Liver (tissue), 9 donors: ENCODE measurements around the gene FMN1. TPM values are rescaled to one million over a fixed set of nuclear protein-coding genes. Genes with fewer than 3 reads are reported as not detected.

ENCODE experiments used
- DNase-seq: peaks from one replicate; pipeline ENCODE4 v3.0.0-alpha.2; 2017; ENCODE audit warnings: low spot score
- H3K27ac ChIP-seq, 2 donors: one replicate each; pipeline ENCODE4 v1.7.0; 2013; ENCODE audit warnings: inconsistent platforms in 2 of 2, low read length in 2 of 2, control low read depth in 1 of 2, low read depth in 1 of 2, mild to moderate bottlenecking in 1 of 2
- H3K27me3 ChIP-seq, 4 donors: one replicate each; pipeline versions ENCODE4 v1.6.1 to v1.7.0; 2013; ENCODE audit warnings: low read length in 3 of 4, inconsistent platforms in 1 of 4, mild to moderate bottlenecking in 1 of 4, moderate library complexity in 1 of 4; ENCODE audit not compliant: control insufficient read depth in 4 of 4, insufficient read depth in 4 of 4
- H3K36me3 ChIP-seq, 4 donors: one replicate each; pipeline versions ENCODE4 v1.6.1 to v1.7.0; 2013; ENCODE audit warnings: low read length in 3 of 4, mild to moderate bottlenecking in 3 of 4, low read depth in 1 of 4, moderate library complexity in 1 of 4; ENCODE audit not compliant: control insufficient read depth in 4 of 4, insufficient read depth in 3 of 4
- H3K4me1 ChIP-seq, 4 donors: one replicate each; pipeline versions ENCODE4 v1.6.1 to v1.7.0; 2013; ENCODE audit warnings: low read length in 3 of 4, mild to moderate bottlenecking in 3 of 4, moderate library complexity in 1 of 4; ENCODE audit not compliant: control insufficient read depth in 4 of 4, insufficient read depth in 4 of 4
- H3K4me3 ChIP-seq, 3 donors: one replicate each; pipeline versions ENCODE4 v1.6.1 to v1.7.0; 2013; ENCODE audit warnings: low read length in 3 of 3, control low read depth in 1 of 3, low read depth in 1 of 3, mild to moderate bottlenecking in 1 of 3
- H3K9ac ChIP-seq, 2 donors: one replicate each; pipeline ENCODE4 v1.7.0; 2013; ENCODE audit warnings: low read length in 2 of 2, mild to moderate bottlenecking in 2 of 2, moderate library complexity in 2 of 2, control low read depth in 1 of 2, low read depth in 1 of 2
- H3K9me3 ChIP-seq, 4 donors: one replicate each; pipeline versions ENCODE4 v1.6.1 to v1.7.0; 2013; ENCODE audit warnings: low read length in 3 of 4; ENCODE audit not compliant: control insufficient read depth in 4 of 4
- ATF3 ChIP-seq: IDR thresholded peaks from 2 replicates; pipeline ENCODE4 v1.6.1; 2016; ENCODE audit warnings: antibody characterized with exemption
- CTCF ChIP-seq: fragments of 150-350 bp; IDR thresholded peaks from 2 replicates; pipeline ENCODE4 v1.5.1; 2017; ENCODE audit warnings: improper control_type of control experiment, low read depth, low read length; ENCODE audit not compliant: missing input control
- EGR1 ChIP-seq, 2 donors: IDR thresholded peaks; 2 replicates each; pipeline ENCODE4 v1.6.1; 2016 to 2018; ENCODE audit warnings: antibody characterized with exemption in 2 of 2, low read depth in 2 of 2
- FOXA1 ChIP-seq: IDR thresholded peaks from 2 replicates; pipeline ENCODE4 v1.6.1; 2016; ENCODE audit warnings: antibody characterized with exemption
- FOXA2 ChIP-seq: IDR thresholded peaks from 2 replicates; pipeline ENCODE4 v1.6.1; 2016; ENCODE audit warnings: antibody characterized with exemption
- GABPA ChIP-seq, 2 donors: IDR thresholded peaks in 1 of 2; conservative IDR thresholded peaks in 1 of 2; 2 replicates each; pipeline ENCODE4 v1.6.1; 2016; ENCODE audit warnings: antibody characterized with exemption in 2 of 2, mild to moderate bottlenecking in 1 of 2, moderate library complexity in 1 of 2
- HNF4A ChIP-seq, 2 donors: conservative IDR thresholded peaks; 2 replicates each; pipeline ENCODE4 v1.6.1; 2016; ENCODE audit warnings: antibody characterized with exemption in 2 of 2, mild to moderate bottlenecking in 2 of 2
- HNF4G ChIP-seq: IDR thresholded peaks from 2 replicates; pipeline ENCODE4 v1.6.1; 2016; ENCODE audit warnings: antibody characterized with exemption
- JUND ChIP-seq, 2 donors: IDR thresholded peaks; 2 replicates each; pipeline ENCODE4 v1.6.1; 2016; ENCODE audit warnings: antibody characterized with exemption in 2 of 2
- MAX ChIP-seq: IDR thresholded peaks from 2 replicates; pipeline ENCODE4 v1.6.1; 2016; ENCODE audit warnings: antibody characterized with exemption
- NR2F2 ChIP-seq: IDR thresholded peaks from 2 replicates; pipeline ENCODE4 v1.6.1; 2016; ENCODE audit warnings: antibody characterized with exemption
- RAD21 ChIP-seq, 2 donors: IDR thresholded peaks; 2 replicates each; pipeline ENCODE4 v1.6.1; 2016; ENCODE audit warnings: antibody characterized with exemption in 2 of 2, mild to moderate bottlenecking in 2 of 2
- REST ChIP-seq: IDR thresholded peaks from 2 replicates; pipeline ENCODE4 v1.6.1; 2016; ENCODE audit warnings: antibody characterized with exemption, mild to moderate bottlenecking
- RXRA ChIP-seq, 2 donors: IDR thresholded peaks; 2 replicates each; pipeline ENCODE4 v1.6.1; 2017 to 2018; ENCODE audit warnings: antibody characterized with exemption in 2 of 2, mild to moderate bottlenecking in 1 of 2
- SP1 ChIP-seq: IDR thresholded peaks from 2 replicates; pipeline ENCODE4 v1.6.1; 2018; ENCODE audit warnings: antibody characterized with exemption, mild to moderate bottlenecking
- TAF1 ChIP-seq: conservative IDR thresholded peaks from 2 replicates; pipeline ENCODE4 v1.6.1; 2016; ENCODE audit warnings: antibody characterized with exemption, mild to moderate bottlenecking
- YY1 ChIP-seq: IDR thresholded peaks from 2 replicates; pipeline ENCODE4 v1.6.1; 2016; ENCODE audit warnings: antibody characterized with exemption, mild to moderate bottlenecking
- ZBTB33 ChIP-seq: IDR thresholded peaks from 2 replicates; pipeline ENCODE4 v1.6.1; 2016; ENCODE audit warnings: antibody characterized with exemption
- whole genome bisulfite sequencing: extraction: QIAGEN DNeasy Blood & Tissue Kit; methylation state at CpG from one replicate; pipeline ENCODE4 v1.1.7; 2013; 5-methylcytosine and 5-hydroxymethylcytosine counted together
- polyA plus RNA-seq, 2 donors: library from polyadenylated mRNA; stranded (reverse) in 1 of 2; unstranded in 1 of 2; fragments of 200-250 nt in 1 of 2; fragments of >200 nt in 1 of 2; fragmentation: Nextera tagmentation in 1 of 2; extraction: Ambion mirVana in 1 of 2; gene quantifications; one replicate each; pipeline versions ENCODE4 v1.2.1 to v1.2.3, GENCODE V29; 2013 to 2015
- total RNA-seq, 2 donors: library from RNA; depleted of rRNA; stranded (reverse); fragments of >200 nt; gene quantifications; one replicate each; pipeline ENCODE4 v1.2.3, GENCODE V29; 2014
- donor health status: healthy.
- donor health status: healthy.
- donor health status: healthy.
- donor health status: healthy.
- donor health status: healthy.

FMN1 gene
- total and polyA plus RNA-seq, 4 donors = 0.21 to 5.4 (median 0.53) TPM

GRCh38 chr15:32803631-32804030 lies 390.9 kb downstream of the FMN1 start (continued):
- TF ChIP-seq FOXA2 = no peak
- no peak for TF ChIP-seq ATF3

- Histone ChIP-seq H3K36me3 (no peaks in the 10 kb centered on the region), H3K9me3 (peaks cover 0 to 3% (median 0%) of the 10 kb centered on the region in 4 donors), H3K9ac (no peak overlapping the region), H3K27ac (no peak overlapping the region), H3K4me1 (no peaks in the 10 kb centered on the region), H3K4me3 (no peak overlapping the region), H3K27me3 (no peaks in the 10 kb centered on the region)
- TF ChIP-seq HNF4G (no peak), SP1 (no peak), RXRA (IDR thresholded peaks at IDR 0.05) (no peak), FOXA2 (no peak), TAF1 (no peak)
- 78% methylated on average over 10 of the region's 10 CpGs for WGBS
- no peak for DNase-seq
These were observed 392.1 kb downstream of the FMN1 start for GRCh38 chr15:32802286-32802936.

GRCh38 chr15:32799936-32800535 lies 394.5 kb downstream of the FMN1 start:
- TF ChIP-seq NR2F2 (no peak), ZBTB33 (no peak), SP1 (no peak), CTCF (no peak), YY1 (no peak), RXRA (IDR thresholded peaks at IDR 0.05) (no peak), EGR1 (IDR thresholded peaks at IDR 0.05; ENCODE audit: low read depth in 2 of 2) (no peak), HNF4G (no peak), ATF3 (no peak), HNF4A (conservative IDR thresholded peaks at IDR 0.05) (no peak), RAD21 (IDR thresholded peaks at IDR 0.05) (no peak), REST (no peak), GABPA (IDR thresholded peaks at IDR 0.05 in 1 of 2, conservative IDR thresholded peaks at IDR 0.05 in 1 of 2) (no peak), FOXA2 (no peak), MAX (no peak), JUND (IDR thresholded peaks at IDR 0.05) (no peak), TAF1 (no peak), FOXA1 (no peak)
- H3K36me3 ChIP-seq = no peaks in the 10 kb centered on the region

More at GRCh38 chr15:32799936-32800535, 394.5 kb downstream of the FMN1 start:
- Histone ChIP-seq H3K27me3 (no peaks in the 10 kb centered on the region), H3K27ac (no peak overlapping the region), H3K9ac (no peak overlapping the region), H3K9me3 (peaks cover 0 to 3% (median 0%) of the 10 kb centered on the region in 4 donors), H3K4me3 (no peak overlapping the region), H3K4me1 (no peaks in the 10 kb centered on the region)
- WGBS = 92% methylated on average over 6 of the region's 6 CpGs
- DNase-seq = no peak
